ENCODE data around the gene ESRP2.

ESRP2 gene

DNA sequence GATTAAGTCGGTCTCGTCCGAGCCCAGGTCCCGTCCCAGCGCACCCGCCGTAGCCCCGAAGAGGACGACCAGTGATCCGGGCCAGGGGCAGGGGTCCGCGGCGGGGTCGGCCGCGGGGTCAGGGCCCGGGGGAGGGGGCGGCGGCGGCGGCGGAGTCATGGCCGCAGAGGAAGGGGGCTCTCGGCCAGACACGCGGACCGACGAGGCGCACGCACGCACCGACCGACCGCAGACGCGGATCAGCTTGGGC lies at the start of gene ESRP2:
Gene ESRP2, minus strand, starts transcription at position 241 of the 250 bp plus-strand sequence. Its CDS starts 82 bp downstream, at position 159.
- no peak for DNase-seq

DNA sequence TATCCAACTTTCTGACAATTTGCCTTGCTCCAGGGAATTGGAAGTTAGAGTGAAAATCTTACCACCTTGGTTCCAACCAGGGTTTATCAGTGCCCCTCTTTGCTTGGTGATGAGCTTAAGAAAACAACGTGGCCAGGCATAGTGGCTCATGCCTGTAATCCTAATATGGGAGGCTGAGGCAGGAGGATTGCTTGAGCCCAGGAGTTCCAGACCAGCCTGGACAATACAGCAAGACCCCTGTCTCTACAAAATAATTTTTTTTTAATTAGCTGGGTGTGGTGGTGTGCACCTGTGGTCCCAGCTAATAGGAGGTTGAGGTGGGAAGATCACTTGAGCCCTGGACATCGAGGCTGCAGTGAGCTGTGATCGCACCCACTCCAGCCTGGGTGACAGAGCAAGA lies 49.8 kb upstream of the ESRP2 start:
- DNase-seq: no peak

DNA sequence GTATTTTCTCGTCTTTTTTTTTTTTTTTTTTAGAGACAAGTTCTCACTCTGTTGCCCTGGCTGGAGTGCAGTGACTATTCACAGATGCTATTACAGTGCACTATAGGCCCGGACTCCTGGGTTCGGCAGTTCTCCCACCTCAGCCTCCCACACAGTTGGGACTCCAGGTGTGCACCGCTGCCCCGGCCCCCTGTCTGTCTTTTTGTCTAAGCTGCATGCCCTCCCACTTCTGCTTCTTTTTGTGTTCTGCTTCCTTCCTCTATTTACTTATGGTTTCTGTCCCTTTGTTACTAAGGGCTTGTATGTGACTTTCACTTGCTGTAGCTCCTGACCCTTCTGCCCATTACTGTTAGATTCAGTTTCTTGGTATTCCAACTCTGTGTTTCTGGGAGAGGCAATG lies 48.9 kb upstream of the ESRP2 start:
- no peak for DNase-seq

DNA sequence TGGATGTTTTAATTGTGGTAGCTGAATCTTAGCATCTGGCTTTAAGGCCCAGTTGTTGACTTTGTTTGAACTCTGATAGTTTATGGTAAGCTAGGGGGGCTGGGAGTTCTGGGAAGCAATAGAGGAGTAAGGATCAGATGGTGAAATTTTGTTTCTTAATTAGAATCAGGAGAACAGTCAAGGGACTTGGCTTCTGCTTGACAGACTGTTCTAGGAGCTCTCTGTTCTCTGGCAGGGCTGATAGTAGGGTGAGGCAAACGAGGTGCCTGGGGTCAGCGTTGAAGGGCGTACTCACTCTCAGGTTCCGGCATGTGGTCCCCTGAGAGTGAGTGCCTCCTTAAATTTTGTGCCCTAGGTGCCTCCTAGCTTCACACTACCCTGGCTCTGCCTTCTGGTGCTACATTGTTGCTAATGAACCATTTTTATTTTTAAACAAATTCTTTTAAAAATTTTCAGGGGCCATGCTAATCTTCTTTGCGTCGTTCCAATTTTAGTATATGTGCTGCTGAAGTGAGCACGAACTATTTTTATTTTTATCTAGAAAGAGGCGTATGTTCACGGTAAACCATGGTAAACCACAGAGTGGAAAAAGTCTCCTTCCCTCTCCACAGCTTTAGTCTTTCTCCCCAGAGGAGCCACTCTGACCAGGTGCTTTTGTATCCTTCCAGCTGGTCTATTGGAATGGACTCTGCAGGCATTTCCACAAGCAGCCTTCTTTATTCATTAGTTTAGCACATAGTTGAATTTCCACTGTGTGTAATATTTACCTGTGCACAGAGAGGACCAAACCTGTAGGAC lies 48.1 kb upstream of the ESRP2 start:
- DNase-seq: no peak

DNA sequence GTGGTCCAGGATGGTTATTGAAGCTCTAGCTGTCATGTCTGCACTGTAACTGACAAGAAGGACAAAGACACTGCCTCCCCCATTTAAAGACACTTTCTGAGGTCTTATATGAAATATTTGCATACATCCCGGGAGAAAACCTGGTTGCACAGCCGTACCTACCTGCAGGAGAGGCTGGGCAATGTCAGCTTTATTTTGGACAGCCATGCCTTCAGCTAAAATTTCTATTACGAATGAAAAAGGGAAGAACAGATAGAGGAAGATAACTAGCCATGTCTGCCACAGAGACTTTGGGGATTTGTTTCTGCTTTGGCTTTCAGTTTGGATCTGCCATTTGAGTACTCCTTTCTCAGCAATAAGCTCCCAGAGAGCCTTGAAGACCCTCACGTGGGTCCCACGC lies 47.4 kb upstream of the ESRP2 start:
- DNase-seq: no peak

DNA sequence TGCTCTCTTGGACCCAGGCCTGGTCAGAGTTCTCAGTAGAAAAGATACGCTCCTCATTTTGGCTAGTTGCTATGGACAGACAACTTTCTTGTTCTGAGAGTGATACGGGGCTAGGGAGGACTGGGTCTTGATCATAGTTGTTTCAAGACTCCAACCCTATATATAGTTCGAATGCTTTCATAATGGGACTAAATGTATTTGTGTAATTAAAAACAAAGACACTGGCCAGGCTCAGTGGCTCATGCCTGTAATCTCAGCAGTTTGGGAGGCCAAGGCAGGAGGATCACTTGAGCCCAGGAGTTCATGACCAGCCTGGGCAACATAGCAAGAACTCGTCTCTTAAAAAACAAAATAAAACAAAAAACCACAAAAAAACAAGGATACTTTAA lies 46.1 kb upstream of the ESRP2 start:
- DNase-seq: no peak

DNA sequence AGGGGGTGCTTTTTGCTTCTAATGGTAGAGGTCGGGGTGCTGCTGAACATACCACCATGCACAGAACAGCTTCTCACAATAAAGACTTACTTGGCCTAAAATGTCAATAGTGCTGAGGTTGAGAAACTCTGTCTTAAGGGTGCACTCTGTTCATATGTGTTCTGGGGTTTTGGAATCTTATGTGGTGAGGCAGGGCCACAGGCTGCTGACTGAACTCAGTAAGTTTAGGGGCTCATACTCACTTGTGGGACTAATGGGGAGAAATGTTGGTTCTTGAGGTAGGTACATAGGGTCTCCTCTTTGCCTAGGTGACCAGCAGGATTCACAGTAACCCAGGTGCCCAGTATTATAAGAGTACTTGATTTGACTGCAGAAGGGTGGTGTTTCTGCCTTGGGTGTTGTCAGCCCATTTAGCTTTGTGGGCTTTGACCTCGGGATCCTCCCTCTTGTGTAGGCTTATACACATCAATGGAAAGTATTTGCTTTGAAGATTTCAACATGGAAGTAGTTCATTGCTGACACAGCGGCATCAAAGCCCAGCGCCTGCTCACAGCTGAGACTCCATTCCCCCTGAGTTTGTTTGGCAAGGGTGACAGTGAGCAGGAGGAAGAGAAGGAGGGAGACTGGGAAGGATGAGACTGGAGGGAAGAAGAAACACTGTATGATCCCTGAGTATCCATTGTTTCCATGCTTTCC lies 45.6 kb upstream of the ESRP2 start:
- no peak for DNase-seq

DNA sequence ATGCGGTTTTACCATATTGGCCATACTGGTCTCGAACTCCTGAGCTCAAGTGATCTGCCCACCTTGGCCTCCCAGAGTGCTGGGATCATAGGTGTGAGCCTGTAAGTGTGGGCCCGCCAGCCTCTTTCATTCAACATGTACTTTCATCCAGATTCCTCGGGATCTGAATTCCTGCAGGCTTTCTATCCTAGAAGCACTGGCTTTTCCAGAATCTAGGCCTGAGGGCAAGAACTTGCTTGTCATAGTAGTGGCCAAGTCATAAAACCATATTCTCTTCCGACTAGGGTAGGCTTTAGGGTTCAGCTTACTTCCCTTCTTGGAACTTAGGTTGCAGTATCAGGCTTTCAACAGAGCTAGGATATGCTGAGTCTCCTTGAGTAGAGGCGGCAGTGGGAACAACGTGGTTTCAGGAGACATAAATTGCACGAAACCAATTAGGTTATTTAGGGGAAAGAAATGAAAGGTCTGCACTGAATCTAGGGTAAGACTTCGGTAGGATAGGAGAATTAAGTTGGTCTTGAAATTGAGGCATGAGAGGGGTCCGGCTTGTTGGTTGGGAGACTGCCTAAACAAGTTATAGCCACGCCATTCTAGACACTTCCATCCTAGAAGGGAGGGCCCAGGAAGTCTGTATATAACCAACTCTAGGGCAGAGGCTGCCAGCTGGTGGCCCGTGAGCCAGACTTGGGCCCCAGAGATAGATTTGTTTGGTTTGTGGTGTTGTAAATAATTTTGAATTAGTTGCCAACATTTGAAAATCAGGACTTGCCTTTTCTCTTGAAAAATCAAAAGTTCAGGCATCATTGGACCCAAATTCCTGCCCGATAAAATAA lies 44.0 kb upstream of the ESRP2 start:
- DNase-seq: no peak

DNA sequence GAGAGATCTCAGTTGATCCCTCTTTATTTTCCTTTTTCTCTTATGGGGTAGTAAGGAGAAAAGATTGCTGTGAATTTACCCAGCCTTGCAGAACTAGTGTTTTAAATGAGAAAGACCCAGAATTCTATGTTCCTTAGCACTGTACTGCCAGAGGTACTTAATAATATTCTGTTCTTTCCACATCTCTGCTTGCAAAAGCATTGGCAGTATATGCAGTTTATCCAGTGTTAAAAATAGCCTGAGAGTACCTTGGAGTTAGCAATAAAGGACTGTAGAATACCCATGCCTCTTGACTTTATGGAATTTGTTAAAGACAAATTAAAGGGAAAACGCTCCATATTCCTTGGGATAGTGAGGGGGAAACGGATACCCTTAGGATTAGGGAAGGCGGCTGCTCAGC lies 40.3 kb upstream of the ESRP2 start:
- no peak for DNase-seq

DNA sequence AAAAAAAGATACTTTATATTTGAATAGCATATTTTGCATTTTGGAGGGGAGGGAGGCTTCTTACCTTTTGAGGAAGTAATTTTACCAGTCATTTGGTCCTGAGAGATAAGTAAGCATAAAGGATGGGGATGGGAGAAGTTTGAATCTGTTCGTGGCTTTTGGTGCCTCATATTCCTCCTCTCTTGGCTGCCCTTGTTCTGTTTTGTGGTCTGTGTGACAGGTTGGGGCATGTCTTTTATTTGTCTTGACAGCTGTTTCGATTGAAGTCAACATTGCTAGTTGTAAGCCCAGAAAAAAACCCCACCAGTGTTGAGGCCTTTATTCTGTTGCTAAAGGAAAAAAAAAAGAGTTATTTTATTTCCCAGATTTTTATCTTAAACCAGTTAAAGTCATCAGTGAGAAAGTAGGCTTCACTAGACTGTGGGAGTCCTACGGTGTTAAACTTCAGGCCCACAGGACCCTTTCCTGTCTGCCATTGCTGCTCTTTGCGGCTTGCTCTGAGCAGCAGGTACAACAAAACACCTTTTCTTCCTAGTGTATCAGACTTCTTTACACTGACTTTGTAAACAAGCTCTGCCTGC lies 39.8 kb upstream of the ESRP2 start:
- peak in 1 of 2 experiments; percentile 38 for DNase-seq

DNA sequence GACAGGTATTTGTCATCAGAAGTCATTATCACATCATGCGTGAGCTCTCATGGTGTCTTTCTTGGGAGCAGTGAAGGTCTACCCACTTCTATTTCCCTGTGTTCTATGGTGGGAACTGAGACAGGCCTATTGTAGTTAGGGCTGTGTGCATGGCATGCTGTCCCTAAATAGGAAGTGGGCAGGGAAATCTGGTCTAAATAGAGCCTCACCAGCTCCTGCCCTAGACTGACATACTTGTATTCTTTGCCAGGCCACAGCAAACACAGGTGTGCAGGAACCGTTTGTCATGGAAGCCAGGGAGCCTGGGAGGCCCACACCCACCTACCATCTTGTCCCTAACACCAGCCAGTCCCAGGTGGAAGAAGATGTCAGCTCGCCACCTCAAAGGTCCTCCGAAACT lies 38.5 kb upstream of the ESRP2 start:
- DNase-seq: no peak

DNA sequence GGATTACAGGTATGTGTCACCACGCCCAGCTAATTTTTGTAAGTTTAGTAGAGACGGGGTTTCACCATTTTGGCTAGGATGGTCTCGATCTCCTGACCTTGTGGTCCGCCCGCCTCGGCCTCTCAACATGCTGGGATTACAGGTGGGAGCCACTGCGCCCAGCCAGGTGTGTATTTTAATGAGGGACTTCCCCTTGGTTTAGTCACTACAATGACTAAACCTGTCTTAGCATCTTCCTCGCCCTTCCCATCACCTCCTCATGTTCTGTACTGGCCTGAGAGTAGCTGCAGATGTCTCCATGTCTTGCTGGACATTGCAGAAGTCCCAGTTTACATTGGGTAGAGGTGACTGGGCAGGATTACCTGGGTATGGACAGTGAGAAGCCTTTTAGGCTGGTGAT lies 38.0 kb upstream of the ESRP2 start:
- DNase-seq: no peak

DNA sequence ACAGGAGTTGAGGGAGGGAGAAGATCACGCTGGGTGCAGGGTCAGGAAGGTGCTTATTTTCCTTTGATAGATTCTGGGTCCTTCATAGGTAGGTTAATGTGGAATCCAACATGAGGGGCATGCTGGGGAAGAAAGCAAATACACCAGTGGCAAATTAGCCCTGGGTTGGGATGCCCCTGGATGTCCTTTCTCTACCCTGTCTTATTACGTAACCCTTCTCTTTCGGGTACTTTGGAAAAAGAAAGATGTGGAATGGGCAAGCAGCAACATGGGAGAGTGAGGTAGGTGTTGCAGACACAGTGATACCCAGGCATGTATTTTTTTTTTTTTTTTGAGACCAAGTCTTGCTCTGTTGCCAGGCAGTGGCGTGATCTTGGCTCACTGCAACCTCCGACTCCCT lies 37.5 kb upstream of the ESRP2 start:
- no peak for DNase-seq

DNA sequence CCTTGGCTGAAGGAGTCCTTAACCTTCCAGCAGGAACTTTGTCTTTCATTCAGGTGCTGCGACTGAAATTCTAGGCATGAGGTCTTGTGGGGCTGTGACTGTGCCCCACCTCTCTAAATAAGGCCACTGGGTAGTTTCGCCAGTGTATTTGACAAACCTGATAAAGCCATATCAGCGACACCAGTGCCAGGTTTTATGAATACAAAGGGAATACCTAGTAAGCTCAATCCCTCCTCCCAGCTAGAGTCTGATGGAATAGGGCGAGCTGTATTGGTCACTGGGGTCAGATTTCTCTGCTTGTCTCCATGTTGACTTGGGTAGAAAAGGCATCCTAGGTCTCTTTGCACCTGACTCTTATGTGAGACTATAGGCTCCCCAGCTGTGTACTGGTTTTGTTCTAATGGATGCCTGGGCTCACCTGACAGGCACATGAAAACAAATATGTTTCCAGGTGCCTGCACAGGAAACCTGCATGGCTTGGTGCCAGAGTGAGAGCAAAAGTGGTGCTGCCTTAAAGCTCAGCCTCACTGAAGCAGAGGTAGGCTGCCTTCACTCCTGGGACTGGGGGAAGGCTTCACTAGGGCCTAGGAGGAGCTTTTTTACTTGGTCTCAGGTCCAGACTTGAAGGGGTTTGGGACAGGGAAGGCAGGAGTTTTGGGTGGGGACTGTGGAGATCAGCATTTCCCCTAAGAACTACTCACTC lies 36.7 kb upstream of the ESRP2 start:
- DNase-seq: no peak

DNA sequence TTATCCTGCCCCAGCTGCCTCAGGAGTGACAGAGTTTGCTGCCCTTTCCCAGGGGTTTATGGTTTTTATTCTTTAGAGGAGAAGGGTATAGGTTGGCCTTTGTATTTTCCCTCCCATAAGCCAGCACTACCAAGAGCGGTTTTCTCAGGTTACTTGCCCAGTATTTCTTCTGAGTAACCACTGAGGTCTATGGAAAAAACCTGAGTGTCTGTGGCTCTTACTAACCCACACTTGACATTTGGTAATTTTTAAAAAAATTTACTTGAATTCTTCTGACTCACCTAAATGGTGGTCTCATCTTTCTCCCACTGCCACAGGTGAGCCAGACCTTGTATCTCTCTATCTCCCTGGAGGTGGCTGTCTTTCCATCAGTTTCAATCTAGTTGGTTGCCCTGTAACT lies 34.4 kb upstream of the ESRP2 start:
- no peak for DNase-seq

DNA sequence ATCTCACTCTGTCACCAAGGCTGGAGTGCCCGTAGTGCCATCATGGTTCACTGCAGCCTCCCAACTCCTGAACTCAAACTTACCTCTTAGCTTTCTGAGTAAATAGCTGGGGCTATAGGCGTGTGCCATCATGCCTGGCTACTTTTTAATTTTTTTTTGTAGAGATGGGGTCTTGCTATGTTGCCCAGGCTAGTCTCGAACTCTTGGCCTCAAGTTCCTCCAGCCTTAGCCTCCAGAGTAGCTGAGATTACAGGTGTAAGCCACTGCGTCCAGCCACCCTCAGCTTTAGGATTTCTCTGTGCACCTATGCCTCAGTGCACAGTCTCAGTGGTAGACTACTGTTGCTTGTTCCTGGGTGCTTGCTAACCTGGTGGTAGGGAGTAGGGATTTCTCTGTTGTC lies 33.9 kb upstream of the ESRP2 start:
- DNase-seq: no peak

DNA sequence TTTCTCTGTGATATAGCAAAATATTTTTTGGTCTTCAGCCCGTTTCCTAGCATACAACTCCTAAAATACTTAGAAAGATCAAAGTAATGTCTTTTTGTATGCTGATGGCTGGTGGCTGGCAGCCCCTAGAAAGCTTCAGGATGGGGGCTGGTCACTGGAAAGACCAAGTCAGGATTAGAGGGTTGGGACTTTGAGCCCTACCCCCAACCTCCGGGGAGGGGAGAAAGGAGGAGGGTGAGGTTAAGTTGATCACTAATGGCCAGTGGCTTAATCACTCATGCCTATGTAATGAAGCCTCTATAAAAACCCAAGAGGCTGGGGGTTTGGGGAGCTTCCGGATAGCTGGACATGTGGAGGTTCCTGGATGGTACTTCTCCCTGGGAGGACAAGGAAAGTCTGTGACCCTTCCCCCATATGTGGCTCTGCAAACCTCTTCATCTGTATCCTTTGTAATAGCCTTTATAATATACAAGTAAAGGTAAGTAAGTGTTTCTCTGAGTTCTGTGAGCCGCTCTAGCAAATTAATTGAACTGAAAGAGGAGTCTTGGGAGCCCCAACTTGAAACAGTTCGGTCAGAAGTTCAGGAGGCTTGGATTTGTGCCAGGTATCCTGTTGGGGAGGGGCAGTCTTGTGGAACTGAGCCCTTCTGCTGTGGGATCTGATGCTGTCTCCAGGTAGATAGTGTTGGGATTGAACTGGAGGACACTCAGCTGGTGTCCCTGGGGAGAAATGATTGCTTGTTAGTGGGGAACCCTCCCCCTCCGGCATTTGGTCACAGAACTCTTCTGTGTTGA lies 31.9 kb upstream of the ESRP2 start:
- DNase-seq: no peak

DNA sequence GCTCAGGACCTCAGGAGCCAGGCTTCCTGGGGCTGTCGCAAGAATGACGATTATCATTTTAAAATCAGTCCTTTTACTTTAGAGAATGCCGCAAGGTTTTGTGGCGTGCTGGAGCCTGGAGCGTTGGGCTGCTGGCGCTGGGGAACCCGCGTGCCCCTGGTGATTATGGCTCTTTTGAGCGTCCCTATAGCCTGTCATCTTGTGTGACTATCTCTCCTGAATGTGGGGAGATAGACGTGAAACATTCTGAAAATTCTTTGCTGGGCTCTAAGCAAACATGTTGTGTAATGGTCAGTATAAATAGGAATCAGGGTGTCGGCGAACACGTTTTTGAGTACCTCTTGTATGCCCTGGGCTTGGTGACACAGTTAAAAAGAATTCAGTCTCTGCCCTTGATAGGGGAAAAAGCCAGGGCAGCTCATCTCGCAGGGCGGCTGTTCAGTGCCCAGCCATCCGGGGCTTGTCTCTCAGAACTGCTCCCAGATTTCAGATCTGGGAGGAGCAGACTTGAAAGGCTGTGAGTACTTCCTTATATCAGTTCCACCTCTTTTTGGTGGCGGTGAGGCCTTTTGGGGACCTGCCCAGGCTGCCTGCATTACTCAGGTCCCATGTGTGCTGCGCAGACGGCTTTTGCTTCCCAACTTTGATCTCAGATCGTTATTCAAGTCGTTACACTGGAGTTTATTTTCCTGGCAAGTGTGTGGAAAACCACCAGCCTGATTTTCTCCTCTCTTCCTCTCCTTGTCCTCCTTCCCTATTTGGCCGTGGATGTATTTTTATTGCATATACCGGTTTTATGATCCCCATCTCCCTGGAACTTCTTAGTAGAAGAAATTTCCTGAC lies 29.4 kb upstream of the ESRP2 start:
- DNase-seq: peak; percentile 57 to 70

DNA sequence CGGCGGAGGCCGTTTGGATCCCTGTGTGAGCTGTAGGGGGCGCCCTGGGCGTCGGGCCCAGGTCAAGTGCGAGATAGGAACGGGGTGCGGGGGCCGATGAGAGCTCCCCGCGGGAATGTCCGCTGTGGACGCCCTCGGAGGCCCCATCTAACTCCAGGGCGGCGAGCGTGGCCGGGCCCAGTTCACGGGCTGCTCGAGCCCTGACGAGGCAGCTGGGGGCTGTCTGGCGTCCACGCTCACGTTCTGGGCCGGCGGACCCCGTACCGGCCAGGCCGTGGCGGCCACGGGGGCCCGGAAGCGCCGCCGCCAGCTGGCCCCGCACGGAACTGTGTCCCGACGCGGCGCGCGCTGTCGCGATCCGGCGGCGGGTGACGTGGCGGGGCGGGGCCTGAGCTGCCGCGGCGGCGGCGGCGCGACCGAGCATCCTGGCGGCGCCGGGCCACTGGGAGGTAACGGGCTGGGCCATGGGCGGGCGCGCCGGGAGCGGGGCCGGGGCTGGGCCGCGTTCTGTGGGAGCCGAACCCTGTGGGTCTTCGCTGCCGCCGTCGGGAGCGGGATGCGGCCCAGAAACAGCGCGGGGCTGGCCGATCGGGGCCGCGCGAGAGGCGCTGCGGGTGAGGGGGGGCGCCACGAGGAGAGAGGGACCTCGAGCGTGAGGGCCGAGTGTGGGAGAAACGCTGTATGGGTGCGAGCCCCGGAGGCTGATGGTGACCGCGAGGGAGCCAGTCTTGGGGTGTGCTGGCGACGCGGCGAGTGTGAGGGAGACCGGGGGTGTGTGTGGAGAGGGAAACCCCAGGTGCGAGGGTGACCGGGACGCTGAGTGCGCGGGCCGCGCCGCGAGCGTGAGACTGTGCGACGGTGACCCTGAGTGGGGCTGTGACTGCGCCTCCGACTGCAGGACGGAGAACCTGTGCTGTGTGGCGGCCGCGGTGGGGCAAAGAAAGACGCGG lies 28.5 kb upstream of the ESRP2 start, which contains the start of gene SLC7A6:
Gene SLC7A6, plus strand, starts transcription at position 399 of the 950 bp plus-strand sequence. CDS start 10,201 bp downstream, outside the sequence.
- peak; percentile 88 to 93 for DNase-seq

Data from activated CD4-positive, alpha-beta T cell treated with anti-CD3 and anti-CD28 coated beads, Interleukin-2, amount 50 U/mL, for 48 hours (primary cell).